GM06990 (cell line): ENCODE data around the gene KDM6A.

Experiments used
- DNase-seq: peaks from one replicate; pipeline ENCODE4 v3.0.0-alpha.2; 2011; ENCODE audit not compliant: insufficient read length; ENCODE audit errors: extremely low read depth
- H3K27me3 ChIP-seq: replicated peaks from 2 replicates; pipeline ENCODE4 v1.6.0; 2011; ENCODE audit warnings: low read length; ENCODE audit not compliant: control insufficient read depth, insufficient read depth
- H3K36me3 ChIP-seq: 2 replicates; pipeline ENCODE4 v1.5.1; 2011; ENCODE audit warnings: low read length; ENCODE audit not compliant: control insufficient read depth, insufficient read depth
- H3K4me3 ChIP-seq: replicated peaks from 2 replicates; pipeline ENCODE4 v1.5.1; 2011; ENCODE audit warnings: low read depth, mild to moderate bottlenecking, control low read depth, low read length
- CTCF ChIP-seq: IDR thresholded peaks from 2 replicates; pipeline ENCODE4 v1.5.1; 2011; ENCODE audit warnings: low read length, control low read depth, mild to moderate bottlenecking, inconsistent platforms; ENCODE audit not compliant: insufficient read depth, poor library complexity, severe bottlenecking

KDM6A gene

GRCh38 chrX:44961817-44962607 is 89.0 kb downstream of the KDM6A start:
- TF ChIP-seq CTCF, result no peak
- no peak for DNase-seq
- Histone ChIP-seq H3K27me3 (no peaks in the 10 kb centered on the region), H3K4me3 (no peak overlapping the region), H3K36me3 (peaks cover 4% of the 10 kb centered on the region)

GRCh38 chrX:44962944-44963343 is 90.0 kb downstream of the KDM6A start:
- no peak overlapping the region for H3K4me3 ChIP-seq
- DNase-seq, result no peak
- no peak for TF ChIP-seq CTCF
- H3K36me3 ChIP-seq, result peaks cover 4% of the 10 kb centered on the region
- no peaks in the 10 kb centered on the region for H3K27me3 ChIP-seq

GRCh38 chrX:44967221-44967620 is 94.2 kb downstream of the KDM6A start:
- Histone ChIP-seq H3K27me3 (no peaks in the 10 kb centered on the region), H3K4me3 (no peak overlapping the region), H3K36me3 (peaks cover 4% of the 10 kb centered on the region)
- DNase-seq, result no peak
- TF ChIP-seq CTCF, result no peak

GRCh38 chrX:44970709-44971108 is 97.7 kb downstream of the KDM6A start:
- no peaks in the 10 kb centered on the region; the same call in 1 of the 2 replicates for H3K36me3 ChIP-seq
- TF ChIP-seq CTCF, result no peak
- no peak for DNase-seq
- H3K27me3 ChIP-seq, result no peaks in the 10 kb centered on the region
- no peak overlapping the region for H3K4me3 ChIP-seq

- no peak for DNase-seq
- no peaks in the 10 kb centered on the region; the same call in 1 of the 2 replicates for H3K36me3 ChIP-seq
- TF ChIP-seq CTCF, result no peak
- H3K27me3 ChIP-seq, result no peaks in the 10 kb centered on the region
- no peak overlapping the region for H3K4me3 ChIP-seq
Measured at GRCh38 chrX:44971674-44972073, 98.7 kb downstream of the KDM6A start.
